HCT116 (cell line): ENCODE results near the gene GPALPP1. TPM values are rescaled to one million over a fixed set of nuclear protein-coding genes. Genes with fewer than 3 reads are reported as not detected.

Experiments
- ATAC-seq: fragments of 200-7000 bp; cut with Tn5 transposase; 2 replicates; pipeline ENCODE4 v1.9.1; 2020; ENCODE audit warnings: mild to moderate bottlenecking, moderate library complexity
- BruUV-seq: library from RNA; stranded (reverse); fragments of 400-500 nt; replicated peaks from 2 replicates; lab custom pipeline; 2021; lab: Mats Ljungman, UMichigan
- CTCF ChIA-PET: fragments of 300-600 bp; sonication (Branson Sonifier 250); formaldehyde crosslinking; loops from one replicate; lab custom pipeline; 2021; ENCODE audit warnings: antibody characterized with exemption; lab: Charles Lee
- POLR2A ChIA-PET: fragments of 300-600, 350-600 bp; sonication (Branson Sonifier 250); formaldehyde crosslinking; loops from one replicate; lab custom pipeline; 2021; ENCODE audit warnings: antibody characterized with exemption; lab: Charles Lee
- RAD21 ChIA-PET, 2 experiments: fragments of 300-600 bp; sonication (Branson Sonifier 250); formaldehyde crosslinking; loops; one replicate each; lab custom pipeline; 2023; ENCODE audit warnings: low total read pairs in 2 of 2; ENCODE audit not compliant: uncharacterized antibody in 2 of 2, unreplicated experiment in 2 of 2, low non-redundant PET in 1 of 2; lab: Charles Lee
- DNase-seq: peaks from one replicate; pipeline ENCODE4 v3.0.0-alpha.2; 2010; ENCODE audit warnings: low read depth, low spot score
- H2AFZ ChIP-seq: fragments of 200-600 bp; shearing (Covaris generic), sonication (generic); 2 replicates; pipeline ENCODE4 v1.6.1; 2017; ENCODE audit warnings: low read depth, mixed run types, mixed read lengths, antibody characterized with exemption, low read length; ENCODE audit not compliant: poor library complexity, severe bottlenecking
- H3K27ac ChIP-seq: 2 replicates; pipeline ENCODE4 v1.5.1; 2012; ENCODE audit warnings: low read depth, low read length
- H3K27me3 ChIP-seq: fragments of 200-600 bp; sonication (generic); 2 replicates; pipeline ENCODE4 v1.6.1; 2016; ENCODE audit warnings: mixed run types, low read length, mixed read lengths; ENCODE audit not compliant: insufficient read depth
- H3K36me3 ChIP-seq, 2 experiments: fragments of 200-500 bp in 1 of 2; fragments of 200-600 bp in 1 of 2; sonication (Bioruptor generic) in 1 of 2; sonication (generic) in 1 of 2; 2 replicates each; pipeline versions ENCODE4 v1.5.1 to v1.6.1; 2014 to 2016; ENCODE audit warnings: low read length in 2 of 2, inconsistent platforms in 1 of 2, mixed read lengths in 1 of 2, mixed run types in 1 of 2; ENCODE audit not compliant: insufficient read depth in 2 of 2, control insufficient read depth in 1 of 2
- H3K4me1 ChIP-seq, 2 experiments: fragments of 200-600 bp in 1 of 2; sonication (generic) in 1 of 2; 2 replicates each; pipeline versions ENCODE4 v1.5.1 to v1.6.1; 2012 to 2017; ENCODE audit warnings: low read length in 2 of 2, inconsistent platforms in 1 of 2, mild to moderate bottlenecking in 1 of 2, mixed read lengths in 1 of 2, mixed run types in 1 of 2, moderate library complexity in 1 of 2; ENCODE audit not compliant: insufficient read depth in 2 of 2, control insufficient read depth in 1 of 2
- H3K4me2 ChIP-seq: fragments of 200-600 bp; sonication (generic); 2 replicates; pipeline ENCODE4 v1.6.1; 2017; ENCODE audit warnings: mixed run types, low read length, mixed read lengths
- H3K4me3 ChIP-seq, 2 experiments: fragments of 200-600 bp in 1 of 2; sonication (generic) in 1 of 2; replicated peaks in 1 of 2; 2 replicates each; pipeline ENCODE4 v1.5.1; 2011 to 2016; ENCODE audit warnings: low read length in 2 of 2, control low read depth in 1 of 2, low read depth in 1 of 2, mild to moderate bottlenecking in 1 of 2, mixed read lengths in 1 of 2, mixed run types in 1 of 2
- H3K79me2 ChIP-seq: fragments of 200-600 bp; sonication (generic); 2 replicates; pipeline ENCODE4 v1.6.1; 2017; ENCODE audit warnings: mild to moderate bottlenecking, mixed run types, low read length, moderate library complexity, mixed read lengths; ENCODE audit not compliant: insufficient read depth
- H3K9ac ChIP-seq: fragments of 200-600 bp; sonication (generic); 2 replicates; pipeline ENCODE4 v1.6.1; 2016; ENCODE audit warnings: low read length, mixed read lengths
- H3K9me2 ChIP-seq: fragments of 200-600 bp; sonication (generic), shearing (Covaris generic); 2 replicates; pipeline ENCODE4 v1.6.1; 2017; ENCODE audit warnings: mixed run types, mild to moderate bottlenecking, moderate library complexity; ENCODE audit not compliant: insufficient read depth
- H3K9me3 ChIP-seq, 2 experiments: fragments of 200-500 bp in 1 of 2; fragments of 200-600 bp in 1 of 2; sonication (Bioruptor generic) in 1 of 2; sonication (generic) in 1 of 2; 2 replicates each; pipeline ENCODE4 v1.6.1; 2014 to 2017; ENCODE audit warnings: low read length in 2 of 2, mixed read lengths in 2 of 2, inconsistent platforms in 1 of 2, low read depth in 1 of 2, mild to moderate bottlenecking in 1 of 2, mixed run types in 1 of 2, moderate library complexity in 1 of 2; ENCODE audit not compliant: control insufficient read depth in 1 of 2, insufficient read depth in 1 of 2
- H4K20me1 ChIP-seq: fragments of 200-600 bp; sonication (generic), shearing (Covaris generic); 2 replicates; pipeline ENCODE4 v1.6.1; 2017; ENCODE audit warnings: mixed run types, mild to moderate bottlenecking, moderate library complexity; ENCODE audit not compliant: insufficient read depth
- ATF3 ChIP-seq: IDR thresholded peaks from 2 replicates; pipeline ENCODE4 v1.6.1; 2012
- CBX3 ChIP-seq: IDR thresholded peaks from 2 replicates; pipeline ENCODE4 v1.6.1; 2012; ENCODE audit warnings: low read depth
- CEBPB ChIP-seq: IDR thresholded peaks from 2 replicates; pipeline ENCODE4 v1.6.1; 2012; ENCODE audit warnings: low read depth
- CTCF ChIP-seq, 3 experiments: fragments of 200-600 bp in 1 of 3; sonication (generic) in 1 of 3; IDR thresholded peaks in 2 of 3; conservative IDR thresholded peaks in 1 of 3; 2 replicates each; pipeline ENCODE4 v1.5.1; 2012 to 2017; ENCODE audit warnings: low read depth in 2 of 3, low read length in 2 of 3, antibody characterized with exemption in 1 of 3, borderline replicate concordance in 1 of 3, control low read depth in 1 of 3, mild to moderate bottlenecking in 1 of 3, mixed read lengths in 1 of 3, mixed run types in 1 of 3, moderate library complexity in 1 of 3; ENCODE audit not compliant: insufficient read depth in 1 of 3
- EGR1 ChIP-seq: IDR thresholded peaks from 2 replicates; pipeline ENCODE4 v1.6.1; 2012; ENCODE audit warnings: low read depth
- ELF1 ChIP-seq: IDR thresholded peaks from 2 replicates; pipeline ENCODE4 v1.6.1; 2012; ENCODE audit warnings: low read depth, borderline replicate concordance
- EZH2phosphoT487 ChIP-seq: fragments of 200-600 bp; IDR thresholded peaks from 2 replicates; pipeline ENCODE4 v1.6.1; 2018; ENCODE audit warnings: antibody characterized with exemption, borderline replicate concordance
- FOSL1 ChIP-seq: IDR thresholded peaks from 2 replicates; pipeline ENCODE4 v1.6.1; 2012; ENCODE audit warnings: low read depth
- JUND ChIP-seq: IDR thresholded peaks from 2 replicates; pipeline ENCODE4 v1.6.1; 2012
- POLR2A ChIP-seq: IDR thresholded peaks from 2 replicates; pipeline ENCODE4 v1.7.0; 2011; ENCODE audit warnings: borderline replicate concordance; ENCODE audit not compliant: insufficient read depth, insufficient read length; ENCODE audit errors: extremely low read depth
- RAD21 ChIP-seq: IDR thresholded peaks from 2 replicates; pipeline ENCODE4 v1.6.1; 2012; ENCODE audit warnings: low read depth, mild to moderate bottlenecking
- REST ChIP-seq: IDR thresholded peaks from 2 replicates; pipeline ENCODE4 v1.6.1; 2012; ENCODE audit warnings: low read depth
- SIN3A ChIP-seq: IDR thresholded peaks from 2 replicates; pipeline ENCODE4 v1.6.1; 2012; ENCODE audit warnings: low read depth
- SP1 ChIP-seq: IDR thresholded peaks from 2 replicates; pipeline ENCODE4 v1.6.1; 2012; ENCODE audit warnings: low read depth
- SRF ChIP-seq: IDR thresholded peaks from 2 replicates; pipeline ENCODE4 v1.6.1; 2012; ENCODE audit warnings: low read depth
- TCF7L2 ChIP-seq: IDR thresholded peaks from 2 replicates; pipeline ENCODE4 v1.7.0; 2011; ENCODE audit warnings: borderline replicate concordance, inconsistent platforms; ENCODE audit not compliant: insufficient read depth, insufficient read length; ENCODE audit errors: extremely low read depth
- YY1 ChIP-seq: IDR thresholded peaks from 2 replicates; pipeline ENCODE4 v1.6.1; 2011; ENCODE audit warnings: low read length, low read depth, moderate library complexity, mild to moderate bottlenecking; ENCODE audit not compliant: insufficient replicate concordance; ENCODE audit errors: extremely low read depth
- ZBTB33 ChIP-seq: IDR thresholded peaks from 2 replicates; pipeline ENCODE4 v1.6.1; 2011; ENCODE audit warnings: mild to moderate bottlenecking, low read length, moderate library complexity; ENCODE audit not compliant: insufficient replicate concordance; ENCODE audit errors: extremely low read depth
- ZFX ChIP-seq: fragments of 450-650 bp; IDR thresholded peaks from 2 replicates; pipeline ENCODE4 v1.6.1; 2017
- ZNF274 ChIP-seq: fragments of 200-500 bp; sonication (Bioruptor generic); IDR thresholded peaks from 2 replicates; pipeline ENCODE4 v1.6.1; 2014; ENCODE audit warnings: mild to moderate bottlenecking, low read depth, low read length, inconsistent platforms
- intact Hi-C: fragments of 100-400 bp; cut with micrococcal nuclease; formaldehyde crosslinking; loops from 2 replicates; pipeline ENCODE4 v1.10.0; 2022
- total RNA-seq: library from RNA; stranded (reverse); gene quantifications from one replicate; pipeline ENCODE4 v1.2.1, GENCODE V29; 2021; ENCODE audit not compliant: unreplicated experiment

The GPALPP1 gene
- total RNA-seq, 1 experiment from 2014 or later = 21.3 TPM

GRCh38 chr13:45074721-45075120, 85.4 kb downstream of the GPALPP1 start:
- no peaks in the 10 kb centered on the region for H3K27me3 ChIP-seq
- no peak overlapping the region for H3K4me3 ChIP-seq
- H3K36me3 ChIP-seq = no peaks in the 10 kb centered on the region
- no TSS peak for BruUV-seq
- ChIA-PET POLR2A (no interaction called here), CTCF (no interaction called here), RAD21 (no interaction called here)
- H4K20me1 ChIP-seq = no peaks in the 10 kb centered on the region
- intact Hi-C loops = no loop called here
- H3K9me2 ChIP-seq = no peaks in the 10 kb centered on the region
- H3K9ac ChIP-seq = no peak overlapping the region
- ATAC-seq = no peak
- DNase-seq = no peak
- H3K4me2 ChIP-seq = no peak overlapping the region
- TF ChIP-seq EZH2phosphoT487 = no peak
- TF ChIP-seq ATF3 = no peak
- TF ChIP-seq ELF1 = no peak
- TF ChIP-seq CEBPB = no peak
- TF ChIP-seq EGR1 = no peak
- no peak for TF ChIP-seq POLR2A
- TF ChIP-seq RAD21 = no peak
- no peak for TF ChIP-seq FOSL1
- TF ChIP-seq REST = no peak
- TF ChIP-seq CTCF (IDR thresholded peaks at IDR 0.05 in 2 of 3, conservative IDR thresholded peaks at IDR 0.05 in 1 of 3; ENCODE audit: borderline replicate concordance in 1 of 3, insufficient read depth in 1 of 3, low read depth in 2 of 3, low read length in 2 of 3) = no peak
- TF ChIP-seq YY1 = no peak
- TF ChIP-seq CBX3 = no peak
- TF ChIP-seq ZBTB33 = no peak
- TF ChIP-seq SIN3A = no peak
- TF ChIP-seq ZFX = no peak
- no peak for TF ChIP-seq SP1
- no peak for TF ChIP-seq ZNF274
- no peak for TF ChIP-seq JUND
- no peak for TF ChIP-seq SRF
- TF ChIP-seq TCF7L2 = no peak
- no peaks in the 10 kb centered on the region for H3K79me2 ChIP-seq
- H3K4me1 ChIP-seq = peaks cover 0 to 5% of the 10 kb centered on the region in 2 experiments; a peak in 2 of 4 replicates
- no peaks in the 10 kb centered on the region for H3K9me3 ChIP-seq
- H2AFZ ChIP-seq = no peak overlapping the region
- H3K27ac ChIP-seq = no peak overlapping the region
